Activated T-helper 2 cell treated with anti-CD3 and anti-CD28 coated beads, Interferon-gamma antibody, Interleukin-2, Interleukin-4, amounts not matched to agents 10 μg/mL and 5 μg/mL and 100 μg/mL, durations not matched to agents 14 hours and 24 hours and 36 hours (primary cell): ENCODE measurements around the gene MMS22L. TPM values are rescaled to one million over a fixed set of nuclear protein-coding genes. Genes with fewer than 3 reads are reported as not detected.

Experiments used
- DNase-seq: peaks from one replicate; pipeline ENCODE4 v3.0.0; 2021; ENCODE audit warnings: low spot score
- H3K27ac Mint-ChIP-seq: one replicate; pipeline ENCODE4 v1.8.0; 2021; ENCODE audit warnings: mixed read lengths
- H3K27me3 Mint-ChIP-seq: one replicate; pipeline ENCODE4 v1.8.0; 2021; ENCODE audit warnings: low read depth, mixed read lengths
- H3K36me3 Mint-ChIP-seq: one replicate; pipeline ENCODE4 v1.8.0; 2021; ENCODE audit warnings: low read depth, mixed read lengths
- H3K4me1 Mint-ChIP-seq: one replicate; pipeline ENCODE4 v1.8.0; 2021; ENCODE audit warnings: low read depth, mixed read lengths
- H3K4me3 Mint-ChIP-seq: one replicate; pipeline ENCODE4 v1.8.0; 2021; ENCODE audit warnings: low read depth, mild to moderate bottlenecking, moderate library complexity, mixed read lengths
- H3K9me3 Mint-ChIP-seq: one replicate; pipeline ENCODE4 v1.8.0; 2021; ENCODE audit warnings: mixed read lengths
- intact Hi-C: fragments of 100-400 bp; cut with micrococcal nuclease; formaldehyde crosslinking; loops from one replicate; pipeline ENCODE4 v1.15.1; 2023
- total RNA-seq: library from RNA; stranded (reverse); gene quantifications from 2 replicates; pipeline ENCODE4 v1.2.3, GENCODE V29; 2022

MMS22L gene
- total RNA-seq, 1 donor from 2014 or later = 50.5 TPM

DNA sequence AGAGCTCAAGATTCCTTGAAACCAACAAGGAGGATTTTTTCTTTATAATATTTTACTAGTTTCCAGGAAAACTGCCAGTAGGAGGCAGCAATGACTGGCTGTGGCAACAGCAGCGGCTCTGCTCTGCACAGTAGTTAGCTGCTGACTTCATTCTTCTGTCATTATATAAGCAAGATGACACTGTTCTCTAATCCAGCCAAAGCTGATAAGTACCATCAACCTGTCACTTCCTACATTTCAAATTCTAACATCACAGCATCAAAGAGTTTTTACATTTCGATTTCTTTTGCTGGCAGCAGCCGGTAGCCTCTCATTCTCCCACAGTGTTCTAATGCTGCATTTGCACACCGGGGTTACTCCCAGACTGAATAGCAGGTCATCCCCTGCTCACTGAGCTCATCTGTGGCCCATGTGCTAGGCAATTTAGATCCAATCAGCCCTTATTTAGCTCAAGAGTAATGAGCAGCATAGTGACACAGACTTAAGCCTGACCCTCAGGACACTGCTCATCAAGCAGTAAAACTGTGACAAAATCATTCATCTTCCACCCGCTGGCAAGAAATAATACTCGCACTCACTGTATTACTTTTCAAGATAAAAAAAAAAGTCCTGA is 67.8 kb downstream of the MMS22L start:
- Mint-ChIP-seq H3K27me3 (no peaks in the 10 kb centered on the region), H3K27ac (no peak overlapping the region)
- intact Hi-C loops = no loop called here

DNA sequence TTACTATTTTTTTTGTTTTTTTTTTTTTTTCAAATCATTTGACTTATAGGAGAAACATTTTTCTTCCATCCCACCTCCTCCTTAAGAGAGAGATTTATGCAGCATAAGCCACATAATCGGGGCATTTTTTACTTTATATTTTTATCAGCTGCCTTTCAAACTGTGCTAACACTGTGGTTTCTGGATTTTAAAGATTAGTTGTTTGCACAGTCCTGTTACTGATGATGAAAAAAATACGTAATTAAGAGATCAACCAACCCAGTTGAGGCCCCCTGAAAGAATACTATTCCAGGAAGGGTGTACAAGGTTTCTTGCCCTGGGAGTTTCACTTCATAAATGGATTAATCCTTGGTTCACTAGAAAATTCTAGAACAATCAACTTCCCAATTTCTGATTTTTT is 68.3 kb downstream of the MMS22L start:
- no peak overlapping the region for H3K4me3 Mint-ChIP-seq

More for the DNA sequence above, 67.8 kb downstream of the MMS22L start:
- Mint-ChIP-seq H3K4me1 (peaks cover 3% of the 10 kb centered on the region), H3K4me3 (no peak overlapping the region), H3K36me3 (peaks cover 16% of the 10 kb centered on the region), H3K9me3 (no peaks in the 10 kb centered on the region)
- DNase-seq = no peak

DNA sequence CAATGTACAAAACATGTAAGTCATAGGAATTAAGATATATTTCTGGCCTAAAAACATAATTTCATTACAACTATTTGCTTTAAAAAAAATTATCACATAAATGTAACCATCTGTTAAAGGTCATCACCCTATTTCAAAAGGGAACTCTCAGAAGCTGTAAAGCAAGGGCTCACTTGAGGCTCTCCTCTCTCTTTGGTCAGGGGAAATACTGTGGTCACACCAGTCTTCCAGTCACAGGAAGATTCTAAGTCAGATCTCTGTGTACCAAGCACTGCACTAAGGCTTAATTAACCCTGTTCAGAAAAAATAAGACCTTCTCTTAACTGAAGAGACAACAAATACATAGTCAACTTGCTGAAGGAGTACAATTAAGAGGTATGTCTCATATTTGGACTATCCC is 75.6 kb downstream of the MMS22L start:
- Mint-ChIP-seq H3K36me3 (peaks cover 8% of the 10 kb centered on the region), H3K9me3 (no peaks in the 10 kb centered on the region), H3K4me3 (no peak overlapping the region), H3K27me3 (no peaks in the 10 kb centered on the region), H3K4me1 (peaks cover 3% of the 10 kb centered on the region), H3K27ac (no peak overlapping the region)
- intact Hi-C loops = no loop called here
- DNase-seq = no peak

More for the DNA sequence above, 68.3 kb downstream of the MMS22L start:
- no peaks in the 10 kb centered on the region for H3K27me3 Mint-ChIP-seq
- intact Hi-C loops = no loop called here
- peaks cover 16% of the 10 kb centered on the region for H3K36me3 Mint-ChIP-seq
- no peak overlapping the region for H3K27ac Mint-ChIP-seq
- H3K9me3 Mint-ChIP-seq = no peaks in the 10 kb centered on the region
- DNase-seq = no peak
- H3K4me1 Mint-ChIP-seq = peaks cover 3% of the 10 kb centered on the region

DNA sequence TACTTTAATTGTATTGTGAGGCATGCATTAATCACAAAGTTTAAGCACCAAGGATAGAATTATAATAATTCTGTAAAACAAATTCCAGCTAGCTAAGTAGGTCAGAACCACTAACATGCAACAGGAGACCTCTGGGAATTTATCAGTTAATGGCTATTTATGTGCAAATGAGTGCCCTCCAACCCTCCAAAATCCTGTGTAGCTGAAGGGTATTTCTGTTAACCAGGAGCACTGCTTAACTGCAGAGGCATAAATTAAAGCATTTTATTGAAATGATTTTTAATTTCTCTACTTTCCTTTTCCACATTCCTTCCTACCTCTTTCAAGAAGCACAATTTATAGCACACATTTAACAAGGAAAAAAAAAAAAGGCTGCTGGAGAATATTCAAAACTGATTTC is 77.0 kb downstream of the MMS22L start:
- Mint-ChIP-seq H3K4me3 (no peak overlapping the region), H3K4me1 (peaks cover 3% of the 10 kb centered on the region), H3K36me3 (peaks cover 11% of the 10 kb centered on the region), H3K27ac (no peak overlapping the region), H3K9me3 (no peaks in the 10 kb centered on the region), H3K27me3 (no peaks in the 10 kb centered on the region)
- intact Hi-C loops = no loop called here
- no peak for DNase-seq

DNA sequence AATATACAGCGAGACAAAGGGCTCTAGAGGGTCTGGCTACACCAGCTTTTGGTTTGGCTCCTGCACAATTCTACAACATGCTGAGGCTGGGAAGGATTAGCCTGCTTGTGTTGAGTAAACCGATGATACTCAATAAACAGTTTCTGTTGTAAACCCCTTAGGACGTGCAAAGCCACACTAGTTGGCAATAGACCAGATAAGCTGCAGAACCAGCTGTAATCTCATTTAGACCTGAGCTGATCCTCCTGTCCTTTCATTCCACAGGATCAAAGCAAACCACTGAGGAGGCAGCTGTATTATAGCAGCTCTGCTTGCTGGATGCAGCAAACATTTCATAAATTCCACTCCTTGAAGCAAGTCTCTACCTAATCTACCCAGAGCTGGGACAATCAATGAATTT is 79.7 kb downstream of the MMS22L start:
- Mint-ChIP-seq H3K36me3 (peaks cover 8% of the 10 kb centered on the region), H3K27ac (no peak overlapping the region), H3K9me3 (no peaks in the 10 kb centered on the region), H3K27me3 (no peaks in the 10 kb centered on the region), H3K4me1 (peaks cover 3% of the 10 kb centered on the region), H3K4me3 (no peak overlapping the region)
- intact Hi-C loops = no loop called here
- DNase-seq = no peak

DNA sequence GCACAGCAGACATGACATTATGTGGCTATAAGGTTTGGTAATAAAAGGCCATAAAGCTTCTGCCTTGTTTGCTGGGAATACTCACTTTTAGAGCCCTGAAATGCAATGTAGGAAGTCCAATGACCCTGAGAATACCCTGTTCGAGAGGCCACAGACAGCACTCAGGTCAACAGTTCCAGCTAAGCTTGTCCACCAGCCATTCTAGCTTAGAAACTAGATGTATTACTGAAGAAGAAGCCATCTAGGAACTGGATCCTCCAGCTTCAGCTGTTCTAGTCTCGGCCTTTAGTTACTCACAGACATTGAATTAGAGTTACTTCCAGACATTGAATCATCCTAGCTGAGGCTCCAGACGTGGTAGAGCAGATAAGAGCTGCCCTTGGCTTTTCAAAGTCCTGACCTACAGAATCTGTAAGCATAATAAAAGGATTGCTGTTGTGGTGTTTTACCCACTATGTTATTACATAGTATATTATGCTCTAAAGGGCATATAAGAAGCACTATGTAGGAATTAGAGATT is 84.9 kb downstream of the MMS22L start:
- Mint-ChIP-seq H3K9me3 (no peaks in the 10 kb centered on the region), H3K27ac (no peak overlapping the region), H3K4me3 (no peak overlapping the region), H3K27me3 (no peaks in the 10 kb centered on the region), H3K4me1 (no peaks in the 10 kb centered on the region), H3K36me3 (peaks cover 8% of the 10 kb centered on the region)
- intact Hi-C loops = no loop called here
- no peak for DNase-seq

DNA sequence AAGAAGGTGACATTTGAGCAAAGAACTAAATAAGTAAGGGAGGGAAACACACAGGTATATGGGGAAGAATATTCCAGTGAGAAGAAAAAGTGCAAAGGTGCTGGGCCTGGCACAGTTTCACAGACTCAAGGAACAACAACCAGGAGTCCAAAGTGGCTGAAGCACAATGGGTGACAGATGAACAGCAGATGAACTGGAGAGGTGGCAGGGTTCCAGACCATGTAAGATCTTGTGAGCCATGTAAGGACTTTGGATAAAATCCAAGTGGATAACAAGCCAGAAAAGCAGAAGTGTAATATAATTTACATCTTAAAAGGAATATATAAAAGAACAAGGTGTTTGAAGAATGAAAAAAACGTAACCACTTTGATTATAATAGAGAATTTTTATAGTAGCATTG is 87.9 kb downstream of the MMS22L start:
- DNase-seq = no peak
- no peaks in the 10 kb centered on the region for H3K4me1 Mint-ChIP-seq
- H3K4me3 Mint-ChIP-seq = no peak overlapping the region
- no peaks in the 10 kb centered on the region for H3K9me3 Mint-ChIP-seq
- intact Hi-C loops = no loop called here
- H3K27ac Mint-ChIP-seq = no peak overlapping the region
- peaks cover 3% of the 10 kb centered on the region for H3K36me3 Mint-ChIP-seq
- H3K27me3 Mint-ChIP-seq = no peaks in the 10 kb centered on the region

DNA sequence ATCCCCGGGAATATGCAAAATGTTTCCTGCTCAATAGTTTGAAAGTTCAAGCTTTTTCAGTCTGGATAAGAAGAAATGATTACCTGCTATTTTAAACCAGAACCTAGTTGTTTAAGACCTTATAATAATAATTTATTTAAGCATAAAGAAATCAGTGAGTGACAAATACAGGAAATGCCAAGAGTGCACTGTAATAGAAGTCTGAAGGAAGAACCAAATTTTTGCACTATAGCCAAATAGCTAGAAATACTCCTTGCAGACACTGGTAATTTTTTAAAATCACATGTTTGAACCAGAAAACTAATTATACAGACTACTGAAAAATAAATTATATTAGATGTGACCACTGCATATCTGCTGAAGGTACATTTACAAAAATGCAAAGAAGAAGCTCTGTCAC is 93.2 kb downstream of the MMS22L start:
- intact Hi-C loops = loop anchor here (5.0 kb wide), 2 partner anchors 93 to 122 kb away; partner anchors contain the start of gene MMS22L
- no peak overlapping the region for H3K27ac Mint-ChIP-seq
- H3K36me3 Mint-ChIP-seq = no peaks in the 10 kb centered on the region
- no peak for DNase-seq
- H3K4me3 Mint-ChIP-seq = no peak overlapping the region
- no peaks in the 10 kb centered on the region for H3K27me3 Mint-ChIP-seq
- peaks cover 3% of the 10 kb centered on the region for H3K4me1 Mint-ChIP-seq
- no peaks in the 10 kb centered on the region for H3K9me3 Mint-ChIP-seq

DNA sequence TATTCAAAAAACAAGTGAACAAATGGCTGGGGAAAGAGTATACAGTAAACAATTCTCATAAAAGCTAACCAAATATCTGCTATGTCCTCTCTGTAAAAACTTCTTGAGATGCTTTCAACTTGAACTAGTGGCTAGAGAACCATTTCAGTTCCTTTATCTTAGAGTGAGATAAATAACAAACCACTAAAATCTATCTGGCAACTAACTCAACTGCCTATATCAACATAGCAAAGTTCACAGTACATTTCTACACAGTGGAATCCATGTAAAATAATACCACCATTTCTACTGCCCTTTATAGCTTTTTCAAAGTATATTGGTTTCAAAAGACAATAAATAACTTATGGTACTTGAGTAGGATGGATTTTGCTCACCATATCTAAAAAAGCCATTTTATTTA is 95.1 kb downstream of the MMS22L start:
- Mint-ChIP-seq H3K27me3 (no peaks in the 10 kb centered on the region), H3K4me3 (no peak overlapping the region), H3K9me3 (no peaks in the 10 kb centered on the region)

DNA sequence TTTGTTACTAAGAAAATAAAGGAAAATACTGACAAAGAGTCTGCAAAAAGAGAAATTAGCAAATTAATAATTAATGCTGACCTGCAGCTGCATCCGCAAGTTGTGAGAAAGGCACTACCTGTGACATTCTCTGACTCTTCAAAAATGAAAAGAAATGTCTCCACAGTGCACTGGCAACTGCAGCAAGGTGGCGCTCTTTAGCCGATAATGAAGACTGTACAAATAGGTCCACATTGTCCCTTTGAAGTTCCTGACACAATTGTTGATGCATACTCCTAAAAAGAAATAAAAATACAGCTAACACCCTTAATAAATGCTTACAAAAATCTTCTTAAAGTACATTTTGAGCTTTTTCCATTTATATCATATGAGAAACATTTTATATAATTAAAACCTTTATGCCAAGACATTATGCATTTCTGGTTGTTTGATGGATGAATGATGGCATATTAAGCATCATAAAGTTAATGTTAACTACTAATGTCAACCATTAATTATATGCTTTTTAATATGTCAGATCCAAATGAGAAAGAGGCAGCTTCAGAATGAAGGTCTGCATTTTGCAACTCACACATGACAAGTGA is 96.5 kb downstream of the MMS22L start:
- Mint-ChIP-seq H3K36me3 (no peaks in the 10 kb centered on the region), H3K27ac (no peak overlapping the region), H3K4me3 (no peak overlapping the region), H3K4me1 (peaks cover 3% of the 10 kb centered on the region), H3K9me3 (no peaks in the 10 kb centered on the region), H3K27me3 (no peaks in the 10 kb centered on the region)
- intact Hi-C loops = loop anchor here (1.0 to 5.0 kb wide), 3 partner anchors 96 to 208 kb away; partner anchors contain the start of gene MMS22L
- DNase-seq = peak; percentile 41

More for the DNA sequence above, 95.1 kb downstream of the MMS22L start:
- intact Hi-C loops = loop anchor here (5.0 kb wide), 2 partner anchors 94 to 121 kb away; partner anchors contain the start of gene MMS22L
- Mint-ChIP-seq H3K27ac (no peak overlapping the region), H3K4me1 (peaks cover 3% of the 10 kb centered on the region), H3K36me3 (no peaks in the 10 kb centered on the region)
- DNase-seq = no peak

DNA sequence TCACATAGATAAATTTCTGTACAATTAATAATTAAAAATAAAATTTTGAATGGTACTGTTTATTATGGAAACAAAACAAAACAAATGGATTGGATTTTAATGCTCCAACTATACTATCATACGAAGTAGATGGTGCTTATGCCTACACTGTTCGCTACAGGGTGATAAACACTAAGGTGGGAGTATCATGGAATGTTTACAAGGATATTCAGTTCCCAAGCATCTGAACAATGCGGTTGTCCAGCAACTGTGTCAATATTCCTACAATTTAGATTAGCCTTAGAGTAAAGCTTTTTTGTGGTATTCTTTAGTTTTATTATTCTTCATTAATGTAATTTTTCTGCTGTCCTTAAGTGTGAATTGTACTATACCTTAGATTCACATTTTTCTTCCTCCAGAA is 105.1 kb downstream of the MMS22L start:
- Mint-ChIP-seq H3K4me3 (no peak overlapping the region), H3K27ac (no peak overlapping the region), H3K4me1 (peaks cover 9% of the 10 kb centered on the region), H3K27me3 (no peaks in the 10 kb centered on the region), H3K36me3 (peaks cover 47% of the 10 kb centered on the region), H3K9me3 (no peaks in the 10 kb centered on the region)
- DNase-seq = no peak
- intact Hi-C loops = no loop called here

DNA sequence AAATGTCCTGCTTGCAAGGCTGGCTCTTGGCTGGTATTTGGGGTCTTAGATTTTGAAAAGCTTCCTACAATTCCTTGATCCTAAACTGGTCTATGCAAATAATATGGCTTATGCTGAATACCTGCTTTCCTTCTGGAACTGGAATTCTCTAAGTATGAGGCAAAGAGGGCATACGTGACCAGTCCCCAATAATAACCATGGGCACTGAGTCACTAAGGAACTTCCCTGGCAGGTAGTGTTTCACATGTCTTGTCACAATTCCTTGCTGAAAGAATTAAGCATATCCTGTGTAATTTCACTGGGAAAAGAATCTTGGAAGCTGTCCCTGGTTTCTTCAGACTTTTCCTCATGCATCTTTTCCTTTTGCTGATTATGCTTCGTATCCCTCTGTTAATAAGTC is 106.5 kb downstream of the MMS22L start:
- Mint-ChIP-seq H3K27me3 (no peaks in the 10 kb centered on the region), H3K4me1 (peaks cover 16% of the 10 kb centered on the region), H3K36me3 (peaks cover 57% of the 10 kb centered on the region), H3K27ac (no peak overlapping the region), H3K4me3 (no peak overlapping the region), H3K9me3 (no peaks in the 10 kb centered on the region)
- DNase-seq = no peak
- intact Hi-C loops = no loop called here

DNA sequence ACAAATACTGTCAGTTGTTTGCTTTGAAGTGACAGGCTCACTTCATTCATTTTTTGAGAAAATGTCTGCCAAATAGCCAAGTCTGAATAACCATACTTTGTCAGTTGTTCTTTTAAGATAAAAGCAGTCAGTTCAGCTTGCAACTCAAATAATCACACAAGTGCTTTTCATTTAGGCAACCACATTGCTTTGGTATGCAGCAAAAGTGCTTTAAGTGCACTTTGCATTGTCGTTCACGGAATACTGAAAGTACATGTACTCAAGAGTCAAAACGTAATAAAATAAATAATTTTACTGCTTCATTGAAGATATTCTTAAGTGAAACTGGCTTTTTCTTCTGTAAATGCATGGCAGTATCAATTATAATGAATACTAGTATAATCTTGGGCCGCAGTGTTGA is 107.2 kb downstream of the MMS22L start:
- Mint-ChIP-seq H3K36me3 (peaks cover 56% of the 10 kb centered on the region), H3K4me3 (no peak overlapping the region), H3K27ac (no peak overlapping the region), H3K4me1 (peaks cover 12% of the 10 kb centered on the region), H3K9me3 (no peaks in the 10 kb centered on the region), H3K27me3 (no peaks in the 10 kb centered on the region)
- no peak for DNase-seq
- intact Hi-C loops = no loop called here
